ENCODE results near the gene CACNA1B. TPM values are rescaled to one million over a fixed set of nuclear protein-coding genes. Genes with fewer than 3 reads are reported as not detected.

Gene CACNA1B
- total RNA-seq, 4 donors from 2014 or later, result 0.04 to 0.13 (median 0.12) TPM; not detected in 1

GRCh38 chr9:137969685-137970084 is 92.1 kb downstream of the CACNA1B start:
- WGBS, 2 donors (ENCODE audit: low coverage in 1 of 2), result no CpG with 5 or more reads among the region's 3 CpGs
- Histone ChIP-seq H3K27ac (no peak overlapping the region), H3K4me1 (no peaks in the 10 kb centered on the region), H3K4me3 (no peak overlapping the region), H3K36me3 (no peaks in the 10 kb centered on the region), H3K27me3 (peaks cover 47% of the 10 kb centered on the region), H3K9me3 (peaks cover 0 to 7% (median 0%) of the 10 kb centered on the region in 3 donors)
- no peak for ATAC-seq
- TF ChIP-seq POLR2A (IDR thresholded peaks at IDR 0.05), result no peak
- no peak for TF ChIP-seq POLR2AphosphoS5 (IDR thresholded peaks at IDR 0.05)
- TF ChIP-seq EP300 (IDR thresholded peaks at IDR 0.05), result no peak
- TF ChIP-seq, protein P1, sequence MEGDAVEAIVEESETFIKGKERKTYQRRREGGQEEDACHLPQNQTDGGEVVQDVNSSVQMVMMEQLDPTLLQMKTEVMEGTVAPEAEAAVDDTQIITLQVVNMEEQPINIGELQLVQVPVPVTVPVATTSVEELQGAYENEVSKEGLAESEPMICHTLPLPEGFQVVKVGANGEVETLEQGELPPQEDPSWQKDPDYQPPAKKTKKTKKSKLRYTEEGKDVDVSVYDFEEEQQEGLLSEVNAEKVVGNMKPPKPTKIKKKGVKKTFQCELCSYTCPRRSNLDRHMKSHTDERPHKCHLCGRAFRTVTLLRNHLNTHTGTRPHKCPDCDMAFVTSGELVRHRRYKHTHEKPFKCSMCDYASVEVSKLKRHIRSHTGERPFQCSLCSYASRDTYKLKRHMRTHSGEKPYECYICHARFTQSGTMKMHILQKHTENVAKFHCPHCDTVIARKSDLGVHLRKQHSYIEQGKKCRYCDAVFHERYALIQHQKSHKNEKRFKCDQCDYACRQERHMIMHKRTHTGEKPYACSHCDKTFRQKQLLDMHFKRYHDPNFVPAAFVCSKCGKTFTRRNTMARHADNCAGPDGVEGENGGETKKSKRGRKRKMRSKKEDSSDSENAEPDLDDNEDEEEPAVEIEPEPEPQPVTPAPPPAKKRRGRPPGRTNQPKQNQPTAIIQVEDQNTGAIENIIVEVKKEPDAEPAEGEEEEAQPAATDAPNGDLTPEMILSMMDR (IDR thresholded peaks at IDR 0.05), result no peak

GRCh38 chr9:137970098-137970497 is 92.5 kb downstream of the CACNA1B start:
- Histone ChIP-seq H3K36me3 (no peaks in the 10 kb centered on the region), H3K9me3 (peaks cover 0 to 3% (median 0%) of the 10 kb centered on the region in 3 donors), H3K27me3 (peaks cover 47% of the 10 kb centered on the region), H3K4me1 (no peaks in the 10 kb centered on the region), H3K4me3 (no peak overlapping the region), H3K27ac (no peak overlapping the region)
- no peak for ATAC-seq
- TF ChIP-seq, protein P1 (IDR thresholded peaks at IDR 0.05), result no peak
- TF ChIP-seq EP300 (IDR thresholded peaks at IDR 0.05) (no peak), POLR2A (IDR thresholded peaks at IDR 0.05) (no peak), POLR2AphosphoS5 (IDR thresholded peaks at IDR 0.05) (no peak)

DNA sequence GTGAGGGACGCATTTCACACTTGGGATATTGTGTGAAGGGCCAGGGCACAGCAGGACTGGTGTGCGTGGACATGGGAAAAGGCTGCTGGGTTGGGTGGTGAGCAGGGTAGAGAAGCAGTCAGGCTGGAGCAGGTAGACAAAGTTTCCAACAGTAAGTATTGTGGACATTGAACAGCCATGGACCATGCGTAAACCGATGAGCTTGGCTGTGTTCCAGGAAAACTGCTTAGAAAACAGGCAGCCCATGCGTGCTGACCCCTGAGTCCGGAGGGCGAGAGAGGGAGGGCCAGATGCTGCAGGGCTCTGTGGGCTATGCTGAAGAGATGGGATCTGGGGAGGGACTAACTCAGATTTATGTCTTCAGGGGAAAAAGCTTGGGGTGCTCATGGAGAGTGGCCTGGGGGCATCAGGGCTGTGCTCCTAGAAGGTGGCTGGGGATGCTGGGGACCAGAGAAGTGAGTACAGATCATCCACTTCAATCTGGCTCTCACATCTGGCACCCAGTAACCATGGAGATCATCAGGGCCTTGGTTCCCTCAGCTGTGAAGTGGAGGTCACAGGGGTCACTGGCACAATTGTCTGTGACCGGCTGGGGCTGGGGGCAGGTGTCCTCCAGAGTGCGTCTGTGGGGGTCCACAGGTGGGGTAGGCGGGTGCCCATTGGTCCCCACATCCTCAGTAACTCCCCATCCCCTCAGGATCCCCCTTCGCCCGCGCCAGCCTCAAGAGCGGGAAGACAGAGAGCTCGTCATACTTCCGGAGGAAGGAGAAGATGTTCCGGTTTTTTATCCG is 93.3 kb downstream of the CACNA1B start:
- Histone ChIP-seq H3K27me3 (peaks cover 47% of the 10 kb centered on the region), H3K27ac (no peak overlapping the region), H3K9me3 (no peaks in the 10 kb centered on the region), H3K4me1 (no peaks in the 10 kb centered on the region), H3K4me3 (no peak overlapping the region), H3K36me3 (no peaks in the 10 kb centered on the region)
- 22 to 53% methylated on average over 4 to 6 of the region's 18 CpGs for WGBS, 2 donors (ENCODE audit: low coverage in 1 of 2)
- ATAC-seq, result no peak
- TF ChIP-seq POLR2A (IDR thresholded peaks at IDR 0.05) (no peak), POLR2AphosphoS5 (IDR thresholded peaks at IDR 0.05) (no peak), EP300 (IDR thresholded peaks at IDR 0.05) (no peak)
- TF ChIP-seq, protein P1 (IDR thresholded peaks at IDR 0.05), result no peak

- ATAC-seq, result no peak
- H3K27me3 ChIP-seq, result peaks cover 47% of the 10 kb centered on the region
- H3K9me3 ChIP-seq, result no peaks in the 10 kb centered on the region
- no peak overlapping the region for H3K27ac ChIP-seq
- H3K36me3 ChIP-seq, result no peaks in the 10 kb centered on the region
- H3K4me3 ChIP-seq, result no peak overlapping the region
- no peaks in the 10 kb centered on the region for H3K4me1 ChIP-seq
- no peak for TF ChIP-seq POLR2A (IDR thresholded peaks at IDR 0.05)
- TF ChIP-seq EP300 (IDR thresholded peaks at IDR 0.05), result no peak
- TF ChIP-seq, protein P1 (IDR thresholded peaks at IDR 0.05), result no peak
- no peak for TF ChIP-seq POLR2AphosphoS5 (IDR thresholded peaks at IDR 0.05)
- 91 to 100% methylated on average over 1 to 6 of the region's 16 CpGs for WGBS, 2 donors (ENCODE audit: low coverage in 1 of 2)
Observed at GRCh38 chr9:137971477-137972138, 94.0 kb downstream of the CACNA1B start.

Data from gastroesophageal sphincter (tissue), 4 donors.